ENCODE results near the gene RPS8. TPM values are rescaled to one million over a fixed set of nuclear protein-coding genes. Genes with fewer than 3 reads are reported as not detected.
"Not testable (repeated sequence)": the region's sequence is repeated elsewhere in the genome, so short reads cannot be mapped to it uniquely, and the experiment has no call there.

The RPS8 gene
- total RNA-seq, 1 donor from 2014 or later, result 1,360 TPM

DNA sequence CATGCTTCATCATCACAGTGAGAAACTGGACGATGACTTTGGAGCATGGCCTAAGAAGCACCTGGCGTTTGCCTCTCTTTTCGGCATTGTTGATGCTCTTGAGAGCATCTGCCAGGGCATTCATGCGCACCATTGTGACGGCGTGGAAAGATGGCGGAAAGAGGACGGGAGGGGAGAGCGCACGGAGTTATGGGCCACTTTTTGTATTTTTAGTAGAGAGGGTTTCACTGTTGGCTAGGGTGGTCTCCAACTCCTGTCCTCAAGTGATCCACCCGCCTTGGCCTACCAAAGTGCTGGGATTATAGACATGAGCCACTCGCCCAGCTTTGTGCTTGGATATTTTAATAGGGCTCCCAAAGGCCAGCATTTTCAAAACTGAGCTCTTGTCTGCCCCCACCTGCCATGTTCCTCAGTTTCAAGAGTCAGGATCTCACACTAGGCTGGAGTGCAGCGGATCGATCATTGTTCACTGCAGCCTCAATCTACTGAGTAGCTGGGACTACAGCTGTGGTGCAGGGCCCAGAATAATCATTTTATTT lies 5.3 kb downstream of the RPS8 start:
- DNase-seq (ENCODE audit: low read depth in 2 of 2), result no peak

DNA sequence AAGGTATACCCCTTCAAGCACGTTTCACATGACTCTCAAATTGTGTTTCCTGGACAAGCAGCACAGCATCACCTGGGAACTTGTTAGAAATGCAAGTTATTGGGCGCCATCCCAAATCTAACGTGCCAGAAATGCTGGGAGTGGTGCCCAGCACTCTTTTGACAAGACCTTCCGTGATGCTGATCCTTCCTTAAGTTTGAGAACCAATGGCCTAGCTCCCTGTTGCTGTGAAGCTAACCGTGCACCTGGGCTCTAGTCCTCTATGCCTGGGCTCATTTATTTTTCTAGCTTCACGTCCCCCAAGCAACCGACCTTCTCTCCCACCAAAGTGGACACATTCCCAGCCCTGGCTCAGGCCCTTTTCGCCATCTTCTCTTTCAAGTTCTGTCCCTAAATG lies 8.4 kb downstream of the RPS8 start:
- no peak for DNase-seq (ENCODE audit: low read depth in 2 of 2)

DNA sequence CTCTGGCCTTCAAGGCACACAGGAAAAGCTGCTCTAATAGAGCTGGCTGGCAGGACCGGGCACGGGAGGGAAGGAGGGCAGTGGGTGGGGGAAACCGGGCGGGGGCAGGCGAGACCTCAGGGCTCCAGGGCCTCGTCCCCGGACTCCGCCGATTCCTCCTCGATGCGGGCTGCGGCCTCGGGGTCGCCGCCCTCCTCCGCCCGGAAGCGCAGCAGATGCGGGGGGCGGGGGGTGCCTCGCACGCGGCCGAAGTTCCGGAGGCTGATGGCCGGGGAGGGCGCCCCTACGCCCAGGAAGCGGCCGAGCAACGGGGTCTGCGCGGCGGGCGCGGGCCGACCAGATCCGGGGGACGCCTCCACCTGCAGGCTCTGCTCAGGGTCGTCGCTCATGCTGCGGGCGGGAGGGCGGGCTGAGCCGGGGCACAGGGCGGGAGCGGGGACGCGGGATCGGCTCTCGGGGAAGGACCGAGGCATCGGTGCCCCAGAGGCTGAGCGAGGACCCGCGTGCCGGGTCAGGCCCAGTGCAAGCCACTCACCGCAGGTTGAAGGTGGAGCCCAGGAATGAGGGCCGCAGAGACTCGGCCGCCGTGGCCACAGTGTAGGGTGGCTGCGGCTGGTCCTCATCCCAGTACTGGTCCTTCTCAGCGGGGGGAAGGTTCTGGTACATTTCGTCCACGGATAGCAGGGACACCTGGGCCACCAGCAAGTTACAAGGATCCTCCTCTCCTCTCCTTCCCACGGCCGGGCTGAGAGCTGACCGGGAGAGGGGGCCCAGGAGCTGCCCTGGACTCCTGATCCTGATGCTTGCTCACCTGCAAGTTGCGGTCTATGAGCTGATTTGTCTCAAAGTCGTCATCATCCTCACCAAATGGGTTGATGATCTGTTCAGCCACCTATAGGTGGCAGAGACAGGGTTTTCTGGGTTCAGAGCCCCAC lies 9.0 kb downstream of the RPS8 start:
- DNase-seq (ENCODE audit: low read depth in 2 of 2), result no peak

DNA sequence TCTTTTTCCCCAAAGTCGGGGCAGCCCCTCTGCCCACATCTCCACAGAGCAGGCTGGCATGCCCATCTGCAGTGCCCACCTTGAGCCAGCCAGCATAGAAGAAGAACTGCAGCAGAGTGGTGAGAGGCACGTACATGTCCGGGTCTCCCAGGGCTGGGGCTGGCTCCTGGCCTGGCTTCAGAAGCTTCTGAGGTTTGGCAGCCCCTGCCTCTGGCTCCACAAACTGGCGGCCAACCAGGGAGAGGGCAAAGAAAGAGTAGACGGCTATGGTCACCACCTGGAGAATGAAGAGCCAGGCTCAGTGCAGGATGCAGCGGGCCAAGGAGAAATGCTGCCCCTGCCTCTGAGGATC lies 9.7 kb downstream of the RPS8 start:
- DNase-seq (ENCODE audit: low read depth in 2 of 2), result no peak

DNA sequence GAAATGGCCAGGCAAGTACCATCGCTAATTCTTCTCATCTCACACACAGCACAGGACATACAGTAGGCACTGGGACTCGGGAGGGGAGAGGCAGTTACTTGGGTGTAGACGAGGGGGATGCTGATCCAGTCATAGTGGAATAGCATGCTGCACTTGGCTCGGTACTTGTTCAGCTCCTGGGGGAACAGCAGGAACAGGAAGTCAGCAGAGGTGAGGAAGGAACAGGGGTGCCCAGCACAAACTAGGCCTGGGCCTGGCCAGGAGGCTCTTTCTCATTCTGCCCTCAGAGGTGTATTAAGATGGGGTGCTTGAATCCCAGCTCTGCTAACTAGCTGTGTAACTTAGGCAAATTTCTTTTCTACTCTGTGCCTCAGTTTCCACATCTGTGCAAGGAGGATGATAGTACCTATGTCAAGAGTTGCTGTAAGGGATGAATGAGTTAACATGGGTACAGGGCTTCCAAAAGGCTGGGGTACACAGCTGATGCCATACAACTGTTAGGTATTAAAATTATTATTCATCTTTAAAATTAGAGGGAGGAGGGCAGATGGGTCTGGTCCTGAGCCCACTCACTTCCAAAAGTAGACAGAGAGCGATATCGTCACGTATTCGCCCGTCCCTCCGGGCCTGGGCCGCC lies 10.3 kb downstream of the RPS8 start:
- no peak for DNase-seq (ENCODE audit: low read depth in 2 of 2)

DNA sequence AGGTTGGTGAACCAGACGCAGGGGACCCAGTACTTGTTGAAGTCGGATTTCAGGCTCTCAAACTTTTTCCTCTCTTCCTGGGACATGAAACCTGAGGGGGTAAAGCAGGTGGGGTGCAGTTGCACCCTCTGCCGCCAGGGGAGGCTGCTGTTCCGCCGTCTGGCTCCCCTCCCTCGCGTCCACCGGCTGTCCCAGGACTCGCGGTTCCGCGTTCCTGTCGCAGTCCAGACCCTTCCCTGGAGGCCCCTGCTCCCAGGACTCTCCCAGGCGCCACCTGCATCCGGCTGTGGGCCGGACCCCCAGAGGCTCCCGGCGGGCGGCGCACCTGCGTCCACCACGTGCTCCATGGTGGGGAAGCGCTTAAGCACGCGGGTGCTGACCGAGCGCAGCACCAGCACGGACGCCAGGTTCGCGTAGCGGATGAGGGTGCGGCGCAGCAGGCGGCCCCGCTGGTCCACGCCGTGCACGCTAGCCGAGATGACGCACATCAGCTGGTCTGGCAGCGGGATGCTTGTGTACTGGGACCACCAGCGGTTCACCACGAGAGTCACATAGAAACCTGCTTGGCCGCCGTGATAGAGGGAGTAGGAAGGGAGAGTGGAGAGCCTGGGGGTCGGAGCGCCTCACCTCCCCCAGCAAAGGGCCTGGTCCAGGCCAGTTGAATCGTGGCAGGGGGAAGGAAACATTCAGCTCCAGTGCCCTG lies 10.9 kb downstream of the RPS8 start:
- peak in 1 of 2 donors; percentile 71 for DNase-seq (ENCODE audit: low read depth in 2 of 2)

DNA sequence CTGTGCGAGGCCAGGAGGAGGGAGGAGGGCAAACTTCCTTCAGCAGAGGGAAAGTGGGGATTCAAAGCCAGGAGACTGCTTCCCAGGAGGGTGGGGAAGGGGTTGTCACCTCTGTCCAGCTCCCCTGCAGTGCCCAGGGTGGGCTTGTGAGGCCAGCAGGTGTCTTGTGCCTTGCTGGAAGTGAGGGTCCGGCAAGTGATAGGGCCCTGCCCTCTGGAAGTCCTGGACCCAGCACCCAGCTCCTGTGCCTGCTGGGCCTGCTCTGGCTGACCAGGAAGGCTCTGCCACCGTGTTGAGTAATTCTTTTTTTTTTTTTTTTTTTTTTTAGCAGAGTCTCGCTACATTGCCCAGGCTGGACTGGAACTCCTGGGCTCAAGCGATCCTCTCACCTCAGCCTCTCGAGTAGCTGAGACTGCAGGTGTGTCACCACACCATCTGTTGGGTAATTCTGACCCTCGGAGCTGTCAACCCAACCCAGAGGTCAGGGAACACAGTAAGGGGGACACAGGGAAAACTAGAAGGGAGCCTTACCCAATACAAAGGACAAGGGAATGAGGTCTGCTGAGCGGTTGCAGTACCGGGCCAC lies 11.6 kb downstream of the RPS8 start:
- DNase-seq (ENCODE audit: low read depth in 2 of 2), result no peak

DNA sequence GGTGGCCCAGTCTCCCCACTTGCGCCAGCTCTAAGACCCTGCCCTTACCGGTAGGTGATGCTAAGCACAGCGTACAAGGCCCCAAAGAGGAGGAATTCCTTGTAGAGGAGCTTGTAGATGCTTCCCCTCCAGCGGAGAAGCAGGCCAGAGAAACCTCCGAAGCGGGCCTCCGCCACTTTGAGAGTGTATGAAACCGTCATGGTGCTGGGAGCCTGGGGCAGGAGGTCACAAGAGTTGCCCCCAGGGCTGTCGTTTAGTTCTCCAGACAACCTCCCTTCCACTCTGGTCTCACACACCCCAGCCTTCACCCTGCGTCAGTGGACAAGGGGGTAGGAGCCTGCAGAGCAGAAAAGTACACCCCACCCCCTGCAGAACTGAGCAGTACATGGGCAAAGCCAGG lies 12.2 kb downstream of the RPS8 start:
- no peak for DNase-seq (ENCODE audit: low read depth in 2 of 2)

DNA sequence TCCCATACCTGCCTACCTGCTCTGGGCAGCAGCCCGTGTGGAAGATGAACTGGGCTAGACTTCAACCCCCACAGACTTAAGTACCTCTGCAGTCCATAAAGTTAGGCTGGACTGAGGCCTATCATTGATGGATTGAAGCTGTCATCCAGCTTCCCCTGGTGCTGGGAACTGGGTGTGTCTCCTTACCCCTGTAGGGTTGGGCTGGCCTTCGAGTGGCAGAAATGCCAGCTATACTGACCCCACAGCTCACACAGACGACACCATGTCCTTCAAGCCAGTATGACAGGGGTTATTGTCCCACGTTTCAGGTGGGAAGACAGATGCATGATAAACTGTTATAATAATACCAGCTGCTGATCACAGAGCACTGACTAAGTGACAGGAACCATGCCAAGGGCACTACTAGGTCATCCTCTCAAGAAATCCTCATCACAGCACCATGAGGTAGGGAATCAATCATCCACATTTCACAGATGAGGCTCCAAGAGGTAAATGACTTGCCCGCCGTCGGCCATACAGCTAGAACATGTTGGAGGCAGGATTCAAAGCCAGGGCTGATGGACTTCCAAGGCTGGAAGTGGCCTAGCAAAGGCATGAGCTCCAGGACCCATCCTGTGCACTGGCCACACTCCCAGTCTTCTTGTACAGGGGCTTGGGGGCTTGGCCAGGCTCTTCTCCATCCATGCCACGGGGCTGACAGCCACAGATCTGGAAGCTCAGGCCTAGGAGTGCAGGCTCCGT lies 12.9 kb downstream of the RPS8 start, which contains the start of gene BEST4:
Gene BEST4, minus strand, starts transcription at position 51 of the 741 bp plus-strand sequence. CDS start 465 bp downstream, outside the sequence.
- no peak for DNase-seq (ENCODE audit: low read depth in 2 of 2)

DNA sequence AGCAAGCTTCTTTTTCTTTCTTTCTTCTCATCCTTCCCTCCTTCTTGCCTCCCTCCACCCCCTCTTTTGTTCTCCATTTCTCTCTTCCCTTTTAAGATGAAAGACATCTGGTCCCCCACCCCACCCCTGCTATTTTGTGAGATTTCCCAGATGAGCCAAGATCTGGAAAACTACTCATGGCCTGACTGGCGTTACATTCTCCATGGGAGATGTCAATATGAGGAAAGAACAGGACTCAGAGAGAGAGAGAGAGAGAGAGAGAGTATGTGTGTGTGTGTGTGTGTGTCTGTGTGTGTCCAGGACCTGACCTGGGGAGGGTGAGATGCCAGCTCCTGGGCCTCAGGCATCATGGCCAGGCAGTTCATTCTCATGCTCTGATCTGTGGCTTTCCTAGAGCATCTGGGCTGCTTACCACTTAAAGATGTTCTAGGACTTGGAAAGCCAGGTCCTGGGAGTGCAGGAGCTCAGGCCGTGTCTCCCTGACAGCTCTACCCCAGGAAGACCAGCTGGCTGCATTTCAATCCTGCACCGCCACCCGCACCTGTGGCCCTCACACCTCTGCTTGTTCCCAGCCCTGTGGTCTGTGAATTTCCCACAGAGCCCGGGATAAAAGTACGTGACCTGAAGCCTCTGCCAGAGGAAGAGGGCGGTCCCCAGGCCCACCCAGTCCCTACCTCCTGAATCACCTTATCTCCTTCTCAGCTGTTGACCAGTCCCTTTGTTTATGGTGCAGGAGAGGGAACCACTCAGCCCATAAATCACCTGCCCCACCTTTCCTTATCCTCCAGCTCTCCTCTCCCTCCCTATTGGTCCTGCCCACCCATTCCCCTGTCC lies 15.8 kb downstream of the RPS8 start:
- DNase-seq (ENCODE audit: low read depth in 2 of 2), result no peak

DNA sequence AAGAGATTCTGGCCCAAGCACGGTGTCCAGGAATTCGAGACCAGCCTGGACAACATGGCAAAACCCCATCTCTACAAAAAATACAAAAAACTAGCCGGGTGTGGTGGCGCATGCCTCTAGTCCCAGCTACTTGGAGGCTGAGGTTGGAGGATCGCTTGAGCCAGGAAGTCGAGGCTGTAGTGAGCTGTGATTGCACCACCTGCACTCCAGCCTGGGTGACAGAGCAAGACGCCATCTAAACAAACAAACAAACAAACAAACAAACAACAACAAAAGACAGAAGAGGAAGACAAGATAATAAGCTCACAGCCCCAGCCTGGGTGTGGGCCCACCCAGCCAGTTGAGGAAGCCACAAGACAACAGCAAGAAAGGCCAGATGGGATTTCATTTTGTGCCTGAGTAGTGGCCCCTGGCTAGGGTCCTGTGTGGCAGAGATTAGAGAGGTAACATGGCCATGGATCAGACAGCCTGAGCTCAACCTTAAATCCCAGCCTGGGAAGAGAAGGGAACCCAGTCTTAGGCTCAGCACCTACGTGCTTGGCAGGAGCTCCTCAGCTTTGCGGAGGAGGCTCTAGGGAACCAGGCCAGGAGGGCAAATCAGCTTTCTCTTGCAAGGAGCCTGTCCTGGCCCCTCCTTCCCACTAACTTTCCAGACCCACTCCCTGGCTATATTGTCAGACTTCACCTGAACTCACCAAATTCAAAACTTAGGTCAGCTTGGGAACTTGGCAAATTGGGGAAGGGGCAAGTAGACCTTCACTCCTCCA lies 17.6 kb downstream of the RPS8 start:
- DNase-seq (ENCODE audit: low read depth in 2 of 2), result no peak

DNA sequence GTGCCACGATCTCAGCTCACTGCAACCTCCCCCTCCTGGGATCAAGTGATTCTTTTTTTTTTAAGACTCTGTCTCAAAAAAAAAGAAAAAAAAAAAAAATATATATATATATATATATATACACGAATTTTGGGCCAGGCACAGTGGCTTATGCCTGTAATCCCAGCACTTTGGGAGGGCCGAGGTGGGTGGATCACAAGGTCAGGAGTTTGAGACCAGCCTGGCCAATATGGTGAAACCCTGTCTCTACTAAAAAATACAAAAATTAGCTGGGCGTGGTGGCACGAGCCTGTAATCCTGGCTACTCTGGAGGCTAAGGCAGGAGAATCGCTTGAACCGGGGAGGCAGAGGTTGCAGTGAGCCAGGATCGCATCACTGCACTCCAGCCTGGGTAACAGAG lies 22.5 kb downstream of the RPS8 start:
- DNase-seq (ENCODE audit: low read depth in 2 of 2), result not testable (repeated sequence)

DNA sequence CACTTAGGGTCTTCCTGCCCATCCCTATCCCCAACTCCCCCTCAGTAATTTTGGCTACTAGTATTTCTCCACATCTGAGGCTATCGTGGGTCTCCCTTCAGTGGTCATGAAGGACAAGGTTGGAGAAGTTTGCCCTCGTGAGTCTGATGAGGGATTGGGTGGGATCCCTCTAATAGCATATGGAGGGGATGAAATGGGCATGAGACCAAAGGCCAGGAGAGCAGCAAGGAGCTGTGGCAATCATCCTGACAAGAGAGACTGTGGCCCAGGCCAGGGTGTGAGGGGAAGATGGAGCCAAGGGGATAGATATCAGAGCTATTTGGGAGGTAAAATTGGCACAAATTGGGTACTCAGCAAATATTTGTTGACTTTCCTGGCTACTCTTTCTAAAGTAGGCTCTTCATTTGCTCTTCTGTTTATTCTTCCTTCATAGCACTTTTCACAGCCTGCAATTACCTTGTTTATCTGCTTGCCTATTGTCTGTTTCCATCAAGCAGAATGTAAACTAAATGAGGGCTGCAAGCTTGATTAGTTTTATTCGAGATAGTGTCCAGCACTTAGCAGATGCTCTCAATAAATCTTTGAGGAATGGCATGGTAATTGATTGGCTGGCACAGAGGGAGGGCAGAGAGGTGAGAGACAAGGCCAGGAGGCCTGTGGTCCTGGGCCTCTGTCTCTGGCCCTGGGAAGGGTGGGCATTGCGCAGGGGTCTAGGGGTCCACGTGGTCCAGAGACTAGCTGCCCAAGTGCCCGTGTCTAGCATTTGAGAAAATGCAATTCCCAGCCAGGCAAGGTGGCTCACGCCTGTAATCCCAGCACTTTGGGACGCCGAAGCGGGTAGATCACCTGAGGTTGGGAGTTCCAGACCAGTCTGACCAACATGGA lies 23.4 kb downstream of the RPS8 start:
- DNase-seq (ENCODE audit: low read depth in 2 of 2), result no peak

DNA sequence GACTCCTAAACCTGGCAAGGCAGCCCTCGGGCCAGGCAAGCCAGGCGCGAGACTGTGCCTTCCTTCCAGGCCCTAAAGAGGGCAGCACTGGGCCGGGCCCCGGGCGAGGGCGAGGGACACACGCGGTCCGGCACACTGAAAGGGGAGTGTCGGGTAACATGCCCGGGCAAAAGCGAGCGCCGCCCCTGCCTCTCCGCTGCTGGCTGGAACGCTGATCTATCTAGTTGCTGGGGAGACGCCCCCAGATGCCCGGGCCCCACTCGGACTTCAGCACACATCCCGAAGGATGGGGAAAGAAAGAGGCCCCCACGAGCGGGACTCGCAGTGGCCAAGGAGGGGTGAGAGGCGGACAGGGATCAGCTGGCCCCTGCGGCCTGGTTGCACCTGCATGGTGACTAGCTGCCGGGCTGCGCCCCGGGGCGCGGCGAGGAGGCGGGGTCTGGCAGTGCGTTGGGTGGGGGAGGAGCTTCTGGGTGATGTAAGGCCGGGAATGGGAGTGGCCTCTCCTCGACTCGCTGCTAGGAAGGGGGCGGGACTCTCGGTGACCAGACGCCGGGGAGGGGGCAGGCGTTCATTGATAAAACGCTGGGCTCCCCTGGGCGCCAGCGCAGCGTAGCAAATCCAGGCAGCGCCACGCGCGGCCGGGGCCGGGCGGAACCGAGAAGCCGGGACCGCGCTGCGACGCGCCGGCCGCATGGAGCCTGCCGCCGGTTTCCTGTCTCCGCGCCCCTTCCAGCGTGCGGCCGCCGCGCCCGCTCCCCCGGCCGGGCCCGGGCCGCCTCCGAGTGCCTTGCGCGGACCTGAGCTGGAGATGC lies 24.6 kb downstream of the RPS8 start, which contains the start of gene PLK3:
Gene PLK3, plus strand, starts transcription at position 608 of the 815 bp plus-strand sequence. Its CDS starts 87 bp downstream, at position 695.
- peak; percentile 96 to 99 for DNase-seq (ENCODE audit: low read depth in 2 of 2)

DNA sequence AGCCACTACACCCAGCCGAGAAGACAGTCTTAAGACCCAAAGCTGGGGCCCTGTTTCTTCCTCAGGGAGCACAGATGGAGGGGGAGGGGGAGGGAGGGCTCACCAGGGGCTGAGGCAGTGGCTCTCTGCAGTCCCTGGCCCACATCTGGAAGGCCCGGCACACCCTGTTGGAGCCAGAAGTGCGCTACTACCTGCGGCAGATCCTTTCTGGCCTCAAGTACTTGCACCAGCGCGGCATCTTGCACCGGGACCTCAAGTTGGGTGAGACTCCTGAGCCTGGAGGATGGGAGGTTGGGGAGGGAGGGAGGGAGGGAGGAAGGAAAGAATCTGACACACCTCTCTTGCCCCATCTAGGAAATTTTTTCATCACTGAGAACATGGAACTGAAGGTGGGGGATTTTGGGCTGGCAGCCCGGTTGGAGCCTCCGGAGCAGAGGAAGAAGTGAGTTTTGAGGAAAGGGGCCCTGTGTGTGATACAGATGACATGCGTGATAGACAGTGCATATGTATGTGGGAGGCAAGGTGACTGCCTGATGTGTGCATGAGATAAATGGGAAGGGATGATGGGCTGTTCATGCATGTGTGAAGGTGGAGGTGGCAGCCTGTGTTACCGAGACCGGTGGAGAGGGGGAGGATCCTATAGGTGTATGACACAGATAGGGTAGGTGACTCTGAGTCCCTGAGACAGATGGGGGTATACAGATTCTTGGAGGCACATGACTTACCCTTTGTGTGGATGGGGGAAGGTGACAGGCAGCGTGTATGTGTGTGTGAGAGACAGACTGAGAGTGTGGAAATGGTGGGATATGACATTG lies 26.4 kb downstream of the RPS8 start:
- DNase-seq (ENCODE audit: low read depth in 2 of 2), result no peak

All from dermis microvascular lymphatic vessel endothelial cell (primary cell).